ENCODE results near the gene TYR. TPM values are rescaled to one million over a fixed set of nuclear protein-coding genes. Genes with fewer than 3 reads are reported as not detected.
"Not testable (repeated sequence)": the region's sequence is repeated elsewhere in the genome, so short reads cannot be mapped to it uniquely, and the experiment has no call there.

The TYR gene
- total RNA-seq, 2 donors from 2014 or later = not detected

DNA sequence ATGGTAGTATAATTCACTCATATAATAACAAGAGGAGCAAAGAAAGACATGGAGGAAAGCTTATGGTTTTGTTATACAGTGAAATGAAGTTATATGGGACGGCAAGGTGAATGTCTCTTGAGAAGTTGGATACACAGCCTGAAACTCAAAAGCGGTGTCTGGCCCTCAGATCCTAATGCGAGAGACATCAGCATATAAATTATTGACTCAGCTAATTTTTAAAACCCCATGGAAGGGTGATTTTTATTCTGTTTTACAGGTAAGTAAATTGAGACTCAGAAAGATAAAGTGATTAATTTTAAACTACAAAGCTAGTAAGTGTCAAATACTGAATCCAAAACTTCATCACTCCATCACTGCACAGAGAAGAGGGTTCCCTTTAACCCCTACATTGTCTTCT lies 110.3 kb downstream of the TYR start:
- DNase-seq (ENCODE audit: low spot score); H3K4me1 Mint-ChIP-seq (ENCODE audit: low read depth in 2 of 2); H3K27me3 Mint-ChIP-seq; H3K9me3 Mint-ChIP-seq; ATAC-seq; H3K4me3 Mint-ChIP-seq; H3K36me3 Mint-ChIP-seq; H3K27ac Mint-ChIP-seq: not testable (repeated sequence)

DNA sequence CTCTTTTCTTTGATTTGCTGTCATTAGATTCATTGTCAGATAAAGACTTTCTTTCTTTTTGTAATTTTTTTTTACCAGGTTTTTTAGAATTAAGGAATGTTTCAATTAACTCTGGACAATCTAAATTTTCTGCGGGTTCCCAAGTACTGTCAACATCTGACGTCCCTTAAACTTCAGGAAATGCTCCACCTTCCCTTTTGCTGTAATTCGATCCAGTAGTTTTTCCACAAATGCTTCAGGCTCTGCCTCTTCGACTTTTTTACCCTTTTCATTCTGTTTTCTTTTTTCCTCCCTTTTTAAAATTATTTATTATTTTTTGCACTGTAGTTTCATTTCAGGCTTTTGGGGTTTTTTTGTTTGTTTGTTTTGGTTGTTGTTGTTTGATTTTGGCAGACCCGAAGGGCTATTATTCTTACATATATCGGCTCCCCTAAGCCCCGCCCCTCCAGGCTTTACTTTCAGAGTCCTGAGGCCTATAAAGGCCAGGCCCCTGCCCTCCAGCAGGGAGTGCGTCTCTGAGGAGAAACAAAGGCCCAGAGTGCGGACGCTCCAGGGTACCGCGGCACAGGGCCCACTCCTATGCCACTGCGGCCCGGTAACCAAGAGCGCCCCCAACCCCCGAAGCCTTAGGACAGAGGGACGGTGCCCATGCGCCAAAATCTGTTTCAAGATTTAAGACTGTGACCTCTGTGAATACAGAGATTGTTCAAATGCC lies 116.4 kb downstream of the TYR start:
- Mint-ChIP-seq H3K27ac (no peak overlapping the region), H3K4me1 (ENCODE audit: low read depth in 2 of 2) (no peaks in the 10 kb centered on the region), H3K36me3 (no peaks in the 10 kb centered on the region), H3K9me3 (no peaks in the 10 kb centered on the region), H3K27me3 (no peaks in the 10 kb centered on the region), H3K4me3 (no peak overlapping the region)
- no peak for ATAC-seq
- DNase-seq (ENCODE audit: low spot score) = no peak

DNA sequence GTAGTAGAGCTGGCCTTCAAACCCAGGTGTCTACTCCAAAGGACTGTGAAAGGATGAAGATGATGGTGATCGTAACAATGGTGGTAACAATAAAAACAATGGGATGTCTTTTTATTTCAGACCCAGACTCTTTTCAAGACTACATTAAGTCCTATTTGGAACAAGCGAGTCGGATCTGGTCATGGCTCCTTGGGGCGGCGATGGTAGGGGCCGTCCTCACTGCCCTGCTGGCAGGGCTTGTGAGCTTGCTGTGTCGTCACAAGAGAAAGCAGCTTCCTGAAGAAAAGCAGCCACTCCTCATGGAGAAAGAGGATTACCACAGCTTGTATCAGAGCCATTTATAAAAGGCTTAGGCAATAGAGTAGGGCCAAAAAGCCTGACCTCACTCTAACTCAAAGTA lies 117.3 kb downstream of the TYR start:
- DNase-seq (ENCODE audit: low spot score); H3K27ac Mint-ChIP-seq; H3K4me1 Mint-ChIP-seq (ENCODE audit: low read depth in 2 of 2): not testable (repeated sequence)

DNA sequence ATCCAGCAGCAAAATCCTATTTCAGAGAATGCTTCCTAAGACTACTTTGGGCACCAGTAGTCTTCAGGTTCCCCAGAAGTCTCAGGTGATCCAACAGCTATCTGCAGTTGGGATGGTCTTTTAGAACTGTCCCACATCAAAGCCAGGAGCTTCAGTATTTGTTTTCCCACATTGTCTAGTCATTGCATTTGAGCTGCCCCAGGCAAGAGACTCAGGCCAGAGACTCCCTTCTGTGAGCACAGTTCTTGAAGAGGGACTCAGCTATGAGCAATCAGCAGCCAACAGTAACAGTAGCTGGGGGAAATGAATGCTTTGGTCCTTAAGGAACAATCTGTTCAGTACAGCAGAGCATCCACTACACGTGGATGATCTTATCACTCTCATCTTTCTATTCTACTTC lies 125.4 kb downstream of the TYR start:
- not testable (repeated sequence) for H3K4me3 Mint-ChIP-seq; H3K27me3 Mint-ChIP-seq; ATAC-seq; H3K4me1 Mint-ChIP-seq (ENCODE audit: low read depth in 2 of 2); DNase-seq (ENCODE audit: low spot score); H3K27ac Mint-ChIP-seq; H3K36me3 Mint-ChIP-seq
- H3K9me3 Mint-ChIP-seq = peaks cover 17% of the 10 kb centered on the region

More for the DNA sequence above, 117.3 kb downstream of the TYR start:
- H3K36me3 Mint-ChIP-seq, H3K4me3 Mint-ChIP-seq, H3K27me3 Mint-ChIP-seq, H3K9me3 Mint-ChIP-seq, ATAC-seq: not testable (repeated sequence)

DNA sequence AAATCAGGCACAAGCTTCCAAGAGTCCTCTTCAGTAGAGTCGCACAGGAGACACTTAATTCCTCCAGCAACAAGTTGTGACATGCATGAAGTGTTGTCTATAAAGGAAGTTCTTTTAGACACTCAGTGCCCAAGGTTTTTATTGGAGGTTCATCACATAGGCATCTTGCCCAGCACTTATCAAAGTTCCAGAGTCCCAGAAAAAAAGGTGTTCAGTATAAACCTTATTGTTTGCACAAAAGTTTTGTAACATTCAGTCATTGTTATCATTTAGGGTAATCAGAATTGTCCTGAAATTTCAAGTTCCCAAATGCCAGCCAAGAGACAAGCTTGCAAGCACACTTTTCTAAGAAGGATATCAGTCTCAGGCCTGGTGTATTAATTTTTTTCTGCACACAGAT lies 130.6 kb downstream of the TYR start:
- not testable (repeated sequence) for H3K4me1 Mint-ChIP-seq (ENCODE audit: low read depth in 2 of 2); H3K4me3 Mint-ChIP-seq; H3K27me3 Mint-ChIP-seq; H3K9me3 Mint-ChIP-seq; DNase-seq (ENCODE audit: low spot score); H3K27ac Mint-ChIP-seq; H3K36me3 Mint-ChIP-seq; ATAC-seq

DNA sequence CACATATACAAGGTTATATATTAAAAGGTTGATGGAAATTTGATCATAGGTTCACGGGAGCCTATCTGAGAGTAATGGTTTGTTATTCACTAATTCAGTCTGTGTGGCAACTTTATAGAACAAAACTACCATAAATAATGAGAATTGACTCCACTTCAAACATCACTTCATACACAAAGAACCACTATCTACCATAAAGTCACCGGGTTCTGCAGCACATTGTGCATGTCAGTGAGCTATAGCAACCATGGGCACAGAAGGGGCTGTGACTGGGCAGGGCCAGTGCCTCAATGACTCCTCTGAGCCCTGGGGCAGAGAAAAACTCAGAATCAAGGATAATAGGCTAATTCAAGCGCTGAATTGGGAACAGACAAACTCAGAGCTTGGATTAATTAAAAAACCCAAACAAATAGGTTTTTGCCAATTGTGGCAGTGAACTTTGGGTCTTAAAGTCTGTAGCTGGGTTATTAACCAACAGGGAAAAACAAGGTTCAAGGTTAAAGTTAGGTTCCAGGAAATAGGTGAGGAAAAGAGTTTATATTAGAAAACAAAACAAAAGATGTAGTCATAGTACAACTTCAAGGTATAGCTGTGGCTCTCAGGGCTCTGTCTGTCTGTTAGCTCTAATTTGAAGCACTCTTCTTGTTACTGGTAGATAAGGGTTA lies 131.8 kb downstream of the TYR start:
- H3K27me3 Mint-ChIP-seq = not testable (repeated sequence)

DNA sequence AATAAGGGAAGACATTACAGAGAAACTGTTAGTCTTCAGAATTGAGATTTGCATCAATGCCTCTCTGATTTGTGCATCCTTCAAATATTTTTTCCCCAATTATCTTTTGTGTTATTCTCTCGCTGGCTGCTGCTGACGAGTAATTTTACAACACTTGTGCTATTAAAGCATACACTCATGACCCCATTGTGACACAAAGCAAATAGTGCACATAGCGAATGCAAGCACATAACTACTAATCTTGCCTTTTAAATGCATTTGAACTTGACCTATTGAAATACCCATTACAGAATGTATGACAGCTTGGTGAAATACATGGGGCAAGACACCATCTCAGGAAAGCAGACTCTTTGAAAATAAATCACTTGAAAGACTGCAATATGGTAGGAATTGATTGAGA lies 132.9 kb downstream of the TYR start:
- not testable (repeated sequence) for H3K27me3 Mint-ChIP-seq, ATAC-seq, H3K36me3 Mint-ChIP-seq

More for the DNA sequence above, 131.8 kb downstream of the TYR start:
- not testable (repeated sequence) for H3K9me3 Mint-ChIP-seq; H3K4me3 Mint-ChIP-seq; H3K4me1 Mint-ChIP-seq (ENCODE audit: low read depth in 2 of 2); ATAC-seq; DNase-seq (ENCODE audit: low spot score); H3K36me3 Mint-ChIP-seq; H3K27ac Mint-ChIP-seq

DNA sequence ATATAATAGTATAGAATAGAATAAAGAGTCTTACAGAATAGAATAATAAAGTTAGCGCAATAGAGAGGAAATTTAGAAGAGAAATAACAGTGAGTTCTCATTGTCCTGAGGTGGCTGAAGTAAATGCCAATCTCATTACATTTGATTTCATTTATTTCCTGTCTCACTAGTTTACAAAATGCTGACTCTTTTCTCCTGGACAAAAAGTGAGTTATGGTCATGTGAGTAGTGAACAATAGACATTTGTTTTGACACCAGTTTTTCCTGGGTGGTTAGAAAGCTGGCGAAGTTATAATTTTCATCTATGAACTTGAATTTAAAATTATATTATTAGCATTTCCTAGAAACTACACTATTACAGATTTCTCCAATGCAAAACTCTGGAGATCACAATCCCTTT lies 143.7 kb downstream of the TYR start:
- no peaks in the 10 kb centered on the region for H3K4me1 Mint-ChIP-seq (ENCODE audit: low read depth in 2 of 2)
- no peak for ATAC-seq
- H3K27ac Mint-ChIP-seq = no peak overlapping the region
- H3K9me3 Mint-ChIP-seq = no peaks in the 10 kb centered on the region
- H3K27me3 Mint-ChIP-seq = no peaks in the 10 kb centered on the region
- no peaks in the 10 kb centered on the region for H3K36me3 Mint-ChIP-seq
- no peak for DNase-seq (ENCODE audit: low spot score)
- no peak overlapping the region for H3K4me3 Mint-ChIP-seq

More for the DNA sequence above, 132.9 kb downstream of the TYR start:
- H3K4me3 Mint-ChIP-seq; H3K9me3 Mint-ChIP-seq; H3K4me1 Mint-ChIP-seq (ENCODE audit: low read depth in 2 of 2); H3K27ac Mint-ChIP-seq; DNase-seq (ENCODE audit: low spot score): not testable (repeated sequence)

DNA sequence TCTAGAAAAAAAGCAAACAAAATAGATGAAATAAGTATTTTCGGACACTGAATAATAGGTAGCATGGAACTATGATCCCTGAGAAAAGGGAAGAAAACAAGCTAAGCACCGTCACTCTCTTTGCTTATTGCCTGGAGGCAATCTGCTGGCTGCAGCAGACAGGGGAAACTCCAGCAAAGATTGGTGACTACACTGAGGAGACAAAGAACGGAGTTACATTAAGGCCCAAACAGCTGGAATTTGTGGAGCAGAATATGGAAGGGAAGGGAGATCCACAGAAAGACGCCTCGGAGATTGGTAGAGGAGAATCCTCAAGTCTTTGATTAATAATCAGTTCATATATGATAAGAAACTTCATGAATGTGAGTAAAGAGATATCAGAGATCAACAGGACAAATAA lies 150.2 kb downstream of the TYR start:
- ATAC-seq = no peak
- H3K4me1 Mint-ChIP-seq (ENCODE audit: low read depth in 2 of 2) = no peaks in the 10 kb centered on the region

DNA sequence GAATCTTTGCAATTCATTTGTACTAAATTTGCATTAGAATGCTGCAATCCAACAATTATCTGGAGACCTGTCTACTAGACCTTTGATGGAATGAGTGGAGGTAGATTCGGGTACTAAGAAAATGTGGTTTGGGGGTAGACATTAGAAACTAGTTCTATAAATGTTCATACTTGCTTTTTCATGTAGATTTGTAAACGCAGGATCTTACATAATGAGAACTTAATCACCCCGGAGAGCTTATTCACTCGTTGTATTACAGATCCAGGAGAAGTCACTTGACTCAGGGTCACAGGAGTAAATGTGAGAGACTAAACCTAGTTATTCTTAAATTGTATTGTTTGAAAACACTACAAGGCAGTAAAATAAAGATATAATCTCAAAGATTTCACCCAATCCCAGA lies 154.3 kb downstream of the TYR start:
- not testable (repeated sequence) for H3K9me3 Mint-ChIP-seq; H3K36me3 Mint-ChIP-seq; H3K27ac Mint-ChIP-seq; H3K27me3 Mint-ChIP-seq; DNase-seq (ENCODE audit: low spot score); ATAC-seq; H3K4me1 Mint-ChIP-seq (ENCODE audit: low read depth in 2 of 2); H3K4me3 Mint-ChIP-seq

More for the DNA sequence above, 150.2 kb downstream of the TYR start:
- no peaks in the 10 kb centered on the region for H3K9me3 Mint-ChIP-seq
- H3K27ac Mint-ChIP-seq = no peak overlapping the region
- H3K4me3 Mint-ChIP-seq = no peak overlapping the region
- H3K36me3 Mint-ChIP-seq = no peaks in the 10 kb centered on the region
- no peak for DNase-seq (ENCODE audit: low spot score)
- no peaks in the 10 kb centered on the region for H3K27me3 Mint-ChIP-seq

DNA sequence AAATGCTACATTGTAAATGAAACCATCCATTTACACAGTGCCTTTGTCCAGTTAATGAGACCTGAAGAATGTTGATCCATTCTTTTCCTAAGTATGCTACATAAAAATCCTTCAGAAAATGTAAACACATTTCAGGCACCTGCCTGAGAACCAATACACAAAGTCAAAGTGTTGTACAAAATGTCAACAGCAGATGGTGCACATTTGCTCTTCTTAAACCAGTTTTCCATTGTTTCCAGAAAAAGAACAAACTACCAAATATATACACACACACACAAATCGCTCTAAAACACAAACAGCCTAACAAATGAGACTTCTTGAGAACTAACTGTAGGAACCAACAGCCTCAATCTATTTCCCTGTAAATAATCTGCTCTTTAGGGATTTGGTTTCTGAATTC lies 156.0 kb downstream of the TYR start:
- not testable (repeated sequence) for H3K9me3 Mint-ChIP-seq; H3K27ac Mint-ChIP-seq; H3K4me3 Mint-ChIP-seq; H3K27me3 Mint-ChIP-seq; ATAC-seq; H3K36me3 Mint-ChIP-seq; DNase-seq (ENCODE audit: low spot score); H3K4me1 Mint-ChIP-seq (ENCODE audit: low read depth in 2 of 2)

DNA sequence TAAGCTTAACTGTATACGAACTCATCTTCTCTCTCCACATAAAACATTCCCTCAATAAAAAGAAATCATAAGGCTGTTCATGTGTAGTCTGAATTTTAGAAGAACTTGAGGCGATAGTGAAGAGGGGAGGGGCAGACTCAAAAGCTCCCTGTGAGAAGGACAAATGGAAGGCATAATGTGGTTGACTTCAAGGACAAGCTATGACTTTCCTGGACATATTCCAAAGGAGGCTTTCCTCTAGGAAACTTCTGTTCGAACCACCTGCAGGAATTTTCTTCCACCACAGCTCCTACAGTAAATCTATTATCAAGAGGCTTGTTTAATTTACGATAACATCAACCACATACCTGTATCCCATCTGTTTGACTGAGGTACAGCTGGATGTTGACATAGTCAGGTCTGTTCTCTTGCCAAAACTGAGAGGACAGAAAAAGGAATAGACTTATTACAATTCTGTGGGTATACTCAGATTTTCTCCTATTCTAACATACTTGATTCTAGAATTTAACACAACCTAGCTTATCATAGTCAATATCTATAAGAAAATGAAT lies 159.5 kb downstream of the TYR start:
- H3K9me3 Mint-ChIP-seq; H3K27ac Mint-ChIP-seq; H3K36me3 Mint-ChIP-seq; H3K4me3 Mint-ChIP-seq; H3K4me1 Mint-ChIP-seq (ENCODE audit: low read depth in 2 of 2); DNase-seq (ENCODE audit: low spot score); ATAC-seq; H3K27me3 Mint-ChIP-seq: not testable (repeated sequence)

DNA sequence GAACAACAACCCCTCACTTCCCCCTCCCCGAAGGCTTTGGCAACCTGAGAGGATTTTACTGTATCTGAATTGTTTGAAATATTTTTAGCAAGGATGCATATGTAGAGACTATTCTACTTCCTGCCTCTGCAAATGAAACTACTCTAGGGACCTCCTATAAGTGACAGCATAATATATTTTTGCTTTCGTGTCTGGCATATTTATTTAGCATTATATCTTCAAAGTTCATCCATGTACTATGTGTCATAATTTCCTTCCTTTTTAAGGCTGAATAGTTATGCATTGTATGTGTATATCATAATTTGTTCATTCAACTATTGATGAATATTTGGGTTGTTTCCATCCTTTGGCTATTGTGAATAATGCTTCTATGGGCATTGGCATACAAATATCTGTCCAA lies 160.4 kb downstream of the TYR start:
- ATAC-seq; DNase-seq (ENCODE audit: low spot score); H3K36me3 Mint-ChIP-seq; H3K27ac Mint-ChIP-seq; H3K27me3 Mint-ChIP-seq; H3K4me1 Mint-ChIP-seq (ENCODE audit: low read depth in 2 of 2); H3K9me3 Mint-ChIP-seq; H3K4me3 Mint-ChIP-seq: not testable (repeated sequence)

DNA sequence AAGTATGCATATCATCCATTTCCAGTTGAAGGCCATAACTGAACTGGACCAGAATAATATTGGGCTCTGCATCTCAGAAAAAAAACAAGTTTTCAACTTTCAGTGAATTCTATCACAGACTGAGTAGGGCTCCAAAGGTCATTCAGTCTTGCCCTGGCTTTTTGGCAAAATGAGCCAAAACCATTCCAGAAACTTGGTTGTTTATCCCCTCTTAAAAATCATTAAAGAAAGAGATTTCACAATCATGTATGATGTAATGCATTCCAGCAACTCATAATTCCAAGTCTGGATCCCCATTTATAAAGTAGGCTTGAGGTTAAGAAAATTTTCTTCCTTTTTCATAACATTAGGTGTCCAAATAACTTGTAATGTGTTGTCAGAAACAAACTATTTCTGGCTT lies 162.8 kb downstream of the TYR start:
- H3K27me3 Mint-ChIP-seq = not testable (repeated sequence)

More for the DNA sequence above, 162.8 kb downstream of the TYR start:
- ATAC-seq; H3K4me3 Mint-ChIP-seq; H3K9me3 Mint-ChIP-seq; H3K27ac Mint-ChIP-seq; H3K4me1 Mint-ChIP-seq (ENCODE audit: low read depth in 2 of 2); DNase-seq (ENCODE audit: low spot score); H3K36me3 Mint-ChIP-seq: not testable (repeated sequence)

All from natural killer cell treated with Interleukin-12 subunit alpha and Interleukin-12 subunit beta and Interleukin-15 and Interleukin-18, amount 100 ng/mL, for 72 hours (primary cell).